Keratinocyte (primary cell): ENCODE data around the gene S100A9. TPM values are rescaled to one million over a fixed set of nuclear protein-coding genes. Genes with fewer than 3 reads are reported as not detected.

Experiments
- DNase-seq: peaks from one replicate; pipeline ENCODE4 v3.0.0-alpha.2; 2011; ENCODE audit warnings: low read depth, missing footprints, low spot score
- FAIRE-seq: peaks from 2 replicates; lab custom pipeline; 2011; peaks lifted over from hg19 to GRCh38; lab: Jason Lieb, UNC
- H2AFZ ChIP-seq: 2 replicates; pipeline ENCODE4 v1.6.0; 2012; ENCODE audit warnings: low read length, control low read depth, inconsistent platforms; ENCODE audit not compliant: control insufficient read depth
- H3K27ac ChIP-seq: 2 replicates; pipeline ENCODE4 v1.5.1; 2011; ENCODE audit warnings: low read length; ENCODE audit not compliant: control insufficient read depth, insufficient read depth
- H3K27me3 ChIP-seq: 3 replicates; pipeline ENCODE4 v1.6.0; 2011; ENCODE audit warnings: low read length; ENCODE audit not compliant: control insufficient read depth, insufficient read depth; ENCODE audit errors: extremely low read depth
- H3K36me3 ChIP-seq, 2 experiments: 2 replicates in 1 of 2; 3 replicates in 1 of 2; pipeline ENCODE4 v1.5.1; 2011; ENCODE audit warnings: low read length in 2 of 2, mild to moderate bottlenecking in 1 of 2; ENCODE audit not compliant: control insufficient read depth in 2 of 2, insufficient read depth in 2 of 2; ENCODE audit errors: extremely low read depth in 1 of 2
- H3K4me1 ChIP-seq: 3 replicates; pipeline ENCODE4 v1.5.1; 2011; ENCODE audit warnings: low read length; ENCODE audit not compliant: control insufficient read depth, insufficient read depth; ENCODE audit errors: extremely low read depth
- H3K4me2 ChIP-seq: 3 replicates; pipeline ENCODE4 v1.6.0; 2011; ENCODE audit warnings: low read depth, low read length; ENCODE audit not compliant: control insufficient read depth, insufficient read depth; ENCODE audit errors: extremely low read depth
- H3K4me3 ChIP-seq, 3 experiments: fragments of 200-600 bp in 1 of 3; sonication (generic) in 1 of 3; 2 replicates in 2 of 3; 3 replicates in 1 of 3; pipeline ENCODE4 v1.5.1; 2011 to 2016; ENCODE audit warnings: low read length in 3 of 3, mild to moderate bottlenecking in 3 of 3, control low read depth in 2 of 3, inconsistent platforms in 1 of 3, low read depth in 1 of 3, mixed read lengths in 1 of 3, mixed run types in 1 of 3, moderate library complexity in 1 of 3; ENCODE audit not compliant: control insufficient read depth in 2 of 3, insufficient read depth in 2 of 3; ENCODE audit errors: extremely low read depth in 1 of 3
- H3K79me2 ChIP-seq: 2 replicates; pipeline ENCODE4 v1.6.0; 2012; ENCODE audit warnings: low read length; ENCODE audit not compliant: control insufficient read depth, insufficient read depth
- H3K9ac ChIP-seq: 3 replicates; pipeline ENCODE4 v1.6.0; 2011; ENCODE audit warnings: low read length; ENCODE audit not compliant: control insufficient read depth, insufficient read depth; ENCODE audit errors: extremely low read depth
- H3K9me1 ChIP-seq: 3 replicates; pipeline ENCODE4 v1.6.0; 2011; ENCODE audit warnings: low read length; ENCODE audit not compliant: control insufficient read depth, insufficient read depth; ENCODE audit errors: extremely low read depth
- H3K9me3 ChIP-seq: 2 replicates; pipeline ENCODE4 v1.5.1; 2012; ENCODE audit warnings: low read depth, low read length; ENCODE audit not compliant: control insufficient read depth
- H4K20me1 ChIP-seq: 3 replicates; pipeline ENCODE4 v1.6.0; 2011; ENCODE audit warnings: low read length; ENCODE audit not compliant: control insufficient read depth, insufficient read depth; ENCODE audit errors: extremely low read depth
- CTCF ChIP-seq, 3 experiments: IDR thresholded peaks in 1 of 3; conservative IDR thresholded peaks in 1 of 3; optimal IDR thresholded peaks in 1 of 3; 2 replicates in 2 of 3; 3 replicates in 1 of 3; pipeline versions ENCODE3 to v1.5.1; 2011; ENCODE audit warnings: low read length in 3 of 3, mild to moderate bottlenecking in 3 of 3, moderate library complexity in 2 of 3, control low read depth in 1 of 3, inconsistent platforms in 1 of 3; ENCODE audit not compliant: insufficient read depth in 2 of 3; ENCODE audit errors: extremely low read depth in 1 of 3
- EZH2 ChIP-seq: IDR thresholded peaks from one replicate; pipeline ENCODE4 v1.6.1; 2012; ENCODE audit warnings: inconsistent platforms, mild to moderate bottlenecking, low read length, moderate library complexity
- dilution Hi-C: fragments of 300-500 bp; cut with MboI; formaldehyde crosslinking; loops from one replicate; pipeline ENCODE4 v1.7.0; 2020; ENCODE audit warnings: low sequenced_read_pairs; ENCODE audit not compliant: extremely low pct_ligation_motif_present
- polyA plus RNA-seq, 5 experiments: library from polyadenylated mRNA; depleted of rRNA in 3 of 5; stranded (reverse) in 3 of 5; stranded (forward) in 1 of 5; unstranded in 1 of 5; fragments of >200 nt; gene quantifications; 1 replicate in 1 of 5; 2 replicates in 3 of 5; 3 replicates in 1 of 5; pipeline versions ENCODE4 v1.2.1 to v1.2.3, GENCODE V29; 2011 to 2012; ENCODE audit warnings: missing spikeins in 2 of 5, low read depth in 1 of 5, low replicate concordance in 1 of 5

Gene S100A9
- polyA plus RNA-seq, 1 donor (not counting 4 experiments of a cell fraction or from before 2014, with no cell fraction given), result 297 TPM

GRCh38 chr1:153360190-153360589, 2.5 kb downstream of the S100A9 start:
- FAIRE-seq, result no peak
- H3K27ac ChIP-seq, result no peak overlapping the region
- no peak for DNase-seq

GRCh38 chr1:153360592-153361479, 3.2 kb downstream of the S100A9 start:
- FAIRE-seq, result no peak
- dilution Hi-C loops, result no loop called here

More at GRCh38 chr1:153360190-153360589, 2.5 kb downstream of the S100A9 start:
- H3K27me3 ChIP-seq, result no peaks in the 10 kb centered on the region
- H2AFZ ChIP-seq, result no peak overlapping the region
- H3K9me3 ChIP-seq, result no peaks in the 10 kb centered on the region
- H3K4me1 ChIP-seq, result peaks cover 29% of the 10 kb centered on the region
- no peak overlapping the region for H3K4me3 ChIP-seq
- TF ChIP-seq EZH2 (no peak), CTCF (optimal IDR thresholded peaks at IDR 0.05 in 1 of 3, IDR thresholded peaks at IDR 0.05 in 1 of 3, conservative IDR thresholded peaks at IDR 0.05 in 1 of 3; ENCODE audit: extremely low read depth in 1 of 3, insufficient read depth in 2 of 3, low read length in 3 of 3) (no peak)
- H3K79me2 ChIP-seq, result no peaks in the 10 kb centered on the region
- H3K4me2 ChIP-seq, result no peak overlapping the region
- no peaks in the 10 kb centered on the region for H3K36me3 ChIP-seq
- no peaks in the 10 kb centered on the region for H4K20me1 ChIP-seq
- H3K9ac ChIP-seq, result no peak overlapping the region
- H3K9me1 ChIP-seq, result no peaks in the 10 kb centered on the region
- dilution Hi-C loops, result no loop called here

More at GRCh38 chr1:153360592-153361479, 3.2 kb downstream of the S100A9 start:
- Histone ChIP-seq H3K4me1 (peaks cover 33% of the 10 kb centered on the region), H3K79me2 (no peaks in the 10 kb centered on the region), H3K4me2 (no peak overlapping the region), H3K27me3 (no peaks in the 10 kb centered on the region), H3K4me3 (no peak overlapping the region), H4K20me1 (no peaks in the 10 kb centered on the region), H2AFZ (no peak overlapping the region), H3K9me3 (no peaks in the 10 kb centered on the region), H3K27ac (no peak overlapping the region), H3K36me3 (no peaks in the 10 kb centered on the region), H3K9me1 (no peaks in the 10 kb centered on the region), H3K9ac (no peak overlapping the region)
- no peak for DNase-seq
- TF ChIP-seq EZH2 (no peak), CTCF (optimal IDR thresholded peaks at IDR 0.05 in 1 of 3, IDR thresholded peaks at IDR 0.05 in 1 of 3, conservative IDR thresholded peaks at IDR 0.05 in 1 of 3; ENCODE audit: extremely low read depth in 1 of 3, insufficient read depth in 2 of 3, low read length in 3 of 3) (no peak)
